ENCODE data around the gene SACM1L. TPM values are rescaled to one million over a fixed set of nuclear protein-coding genes. Genes with fewer than 3 reads are reported as not detected.
"Not testable (repeated sequence)": the region's sequence is repeated elsewhere in the genome, so short reads cannot be mapped to it uniquely, and the experiment has no call there.

Gene SACM1L
- total and polyA plus RNA-seq, 2 of the 4 experiments (the other 2 are of a cell fraction) = 19.0 to 40.9 TPM

- Histone ChIP-seq H3K23ac (ENCODE audit: low read depth, low read length) (no peak overlapping the region), H3K36me3 (ENCODE audit: control insufficient read depth, insufficient read depth, low read length) (peaks cover 31% of the 10 kb centered on the region), H4K20me1 (ENCODE audit: insufficient read depth, low read length) (no peaks in the 10 kb centered on the region), H4K91ac (ENCODE audit: insufficient read depth, low read depth, low read length) (no peak overlapping the region), H3K14ac (replicated peaks; ENCODE audit: low read depth, low read length) (no peak overlapping the region), H3K79me1 (ENCODE audit: low read depth in 1 of 2, low read length in 2 of 2) (no peaks in the 10 kb centered on the region; a peak in 1 of 4 replicates), H2AK5ac (ENCODE audit: low read depth, low read length) (no peak overlapping the region), H4K5ac (ENCODE audit: low read depth, low read length) (no peak overlapping the region), H2BK20ac (ENCODE audit: low read depth, low read length) (no peak overlapping the region), H3K27ac (ENCODE audit: insufficient read depth, low read length) (no peak overlapping the region), H3K4me1 (ENCODE audit: control insufficient read depth, insufficient read depth, low read length) (no peaks in the 10 kb centered on the region), H3K56ac (ENCODE audit: extremely low read depth, insufficient read depth, low read length) (no peak overlapping the region), H2BK15ac (ENCODE audit: low read depth, low read length) (no peak overlapping the region), H4K8ac (ENCODE audit: low read depth in 2 of 2, low read length in 2 of 2) (no peak overlapping the region), H3K4me3 (ENCODE audit: insufficient read depth, low read depth, low read length) (no peak overlapping the region), H3K9me3 (ENCODE audit: control insufficient read depth, insufficient read depth, low read length) (no peaks in the 10 kb centered on the region), H2BK5ac (ENCODE audit: low read depth, low read length, poor library complexity, severe bottlenecking) (no peak overlapping the region), H3K9ac (ENCODE audit: low read depth, low read length) (no peak overlapping the region), H2AK9ac (replicated peaks; ENCODE audit: low read depth, low read length, poor library complexity) (no peak overlapping the region), H3K9me1 (ENCODE audit: insufficient read depth, low read length) (no peaks in the 10 kb centered on the region; the same call in 1 of the 2 replicates), H2AFZ (replicated peaks; ENCODE audit: low read length, poor library complexity) (no peak overlapping the region), H3K18ac (ENCODE audit: low read depth, low read length) (no peak overlapping the region), H2BK120ac (ENCODE audit: low read depth, low read length) (no peak overlapping the region), H3K4ac (ENCODE audit: low read depth, low read length) (no peak overlapping the region), H3K4me2 (ENCODE audit: low read depth, low read length) (no peak overlapping the region), H3K27me3 (ENCODE audit: control insufficient read depth, insufficient read depth, low read length) (no peaks in the 10 kb centered on the region)
- POLR2A ChIA-PET (ENCODE audit: unreplicated experiment) = no interaction called here
- CTCF ChIA-PET = no interaction called here
- TF ChIP-seq USF2 (IDR thresholded peaks at IDR 0.05; ENCODE audit: low read depth, low read length) = no peak
- intact Hi-C loops (cut with micrococcal nuclease) = no loop called here
- ATAC-seq (ENCODE audit: low read depth) = no peak
- whole genome bisulfite sequencing, 2 experiments (ENCODE audit: extremely low coverage in 2 of 2, insufficient read length in 1 of 2) = 73% methylated on average over 3 of the region's 8 CpGs; no CpG with 5 or more reads in 1 of the 2 experiments
- DNase-seq = no peak
- dilution Hi-C loops (cut with HindIII; ENCODE audit: low sequenced_read_pairs, unreplicated experiment) = no loop called here
- in situ Hi-C loops (cut with MboI; ENCODE audit: low sequenced_read_pairs) = no loop called here
- no TSS peak for BruUV-seq (replicated peaks)
Observed at GRCh38 chr3:45748068-45748467, 58.9 kb downstream of the SACM1L start.

- DNase-seq; H3K56ac ChIP-seq (ENCODE audit: extremely low read depth, insufficient read depth, low read length); H3K18ac ChIP-seq (ENCODE audit: low read depth, low read length); H3K9me1 ChIP-seq (ENCODE audit: insufficient read depth, low read length); H2BK5ac ChIP-seq (ENCODE audit: low read depth, low read length, poor library complexity, severe bottlenecking); H3K27me3 ChIP-seq (ENCODE audit: control insufficient read depth, insufficient read depth, low read length); H4K5ac ChIP-seq (ENCODE audit: low read depth, low read length); H2BK20ac ChIP-seq (ENCODE audit: low read depth, low read length); H3K4me1 ChIP-seq (ENCODE audit: control insufficient read depth, insufficient read depth, low read length); H3K4ac ChIP-seq (ENCODE audit: low read depth, low read length); H4K91ac ChIP-seq (ENCODE audit: insufficient read depth, low read depth, low read length); H3K27ac ChIP-seq (ENCODE audit: insufficient read depth, low read length); H2AK5ac ChIP-seq (ENCODE audit: low read depth, low read length); H4K8ac ChIP-seq (ENCODE audit: low read depth in 2 of 2, low read length in 2 of 2); BruUV-seq (replicated peaks); H3K23ac ChIP-seq (ENCODE audit: low read depth, low read length); dilution Hi-C loops (cut with HindIII; ENCODE audit: low sequenced_read_pairs, unreplicated experiment); H3K9me3 ChIP-seq (ENCODE audit: control insufficient read depth, insufficient read depth, low read length); in situ Hi-C loops (cut with MboI; ENCODE audit: low sequenced_read_pairs); H2BK15ac ChIP-seq (ENCODE audit: low read depth, low read length); H3K4me2 ChIP-seq (ENCODE audit: low read depth, low read length); H3K4me3 ChIP-seq (ENCODE audit: insufficient read depth, low read depth, low read length); H4K20me1 ChIP-seq (ENCODE audit: insufficient read depth, low read length); H3K14ac ChIP-seq (replicated peaks; ENCODE audit: low read depth, low read length); ATAC-seq (ENCODE audit: low read depth); H3K79me1 ChIP-seq (ENCODE audit: low read depth in 1 of 2, low read length in 2 of 2); H3K9ac ChIP-seq (ENCODE audit: low read depth, low read length); H2AFZ ChIP-seq (replicated peaks; ENCODE audit: low read length, poor library complexity); intact Hi-C loops (cut with micrococcal nuclease); CTCF ChIA-PET; H2BK120ac ChIP-seq (ENCODE audit: low read depth, low read length); H2AK9ac ChIP-seq (replicated peaks; ENCODE audit: low read depth, low read length, poor library complexity): not testable (repeated sequence)
- peaks cover 27% of the 10 kb centered on the region for H3K36me3 ChIP-seq (ENCODE audit: control insufficient read depth, insufficient read depth, low read length)
- WGBS, 2 experiments (ENCODE audit: extremely low coverage in 2 of 2, insufficient read length in 1 of 2) = no CpG with 5 or more reads among the region's 4 CpGs
- POLR2A ChIA-PET (ENCODE audit: unreplicated experiment) = interaction anchor here (0.7 kb wide), 1 partner anchor 173 kb away, joined by 6 read pairs; no protein-coding TSS in a partner anchor
Observed at GRCh38 chr3:45749036-45749600, 59.9 kb downstream of the SACM1L start.

Data from IMR-90 (cell line).